ENCODE data around the gene DHX58.

The DHX58 gene

DNA sequence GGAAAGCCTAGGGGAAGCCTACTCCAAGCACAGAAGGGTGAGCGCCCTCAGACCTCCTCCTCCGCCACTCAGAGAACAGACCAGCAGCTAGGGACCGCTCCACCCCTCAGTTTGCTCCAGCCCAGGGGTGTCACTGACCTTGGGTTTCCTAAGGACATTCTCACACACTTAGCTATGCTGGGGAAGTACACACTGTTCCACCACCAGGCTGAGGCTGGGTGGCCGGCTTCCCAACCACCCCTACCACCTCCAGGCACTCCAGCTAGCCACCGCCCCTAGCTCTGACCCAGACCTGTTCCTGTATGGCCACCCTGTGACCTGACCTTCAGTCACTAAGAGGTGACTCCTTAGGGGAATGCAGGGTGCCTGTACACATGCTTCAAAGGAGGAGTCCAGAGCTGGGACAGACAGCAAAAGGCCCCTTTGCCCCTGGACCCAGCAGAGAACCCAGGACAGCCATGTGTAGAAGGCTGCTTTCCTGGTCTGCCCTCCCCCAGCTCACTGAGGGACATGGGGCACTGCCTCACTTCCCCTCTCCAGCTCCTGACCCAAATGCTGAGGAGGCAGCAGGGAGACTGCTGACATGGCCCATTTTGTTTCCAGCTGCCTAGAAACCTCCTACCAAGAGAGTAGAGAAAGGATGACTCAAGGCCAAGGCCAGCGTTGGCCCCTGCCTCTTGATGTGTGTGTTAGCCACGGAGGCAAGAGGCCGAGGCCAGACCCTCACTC, 16.8 kb upstream of the DHX58 start:
- no peak for DNase-seq

DNA sequence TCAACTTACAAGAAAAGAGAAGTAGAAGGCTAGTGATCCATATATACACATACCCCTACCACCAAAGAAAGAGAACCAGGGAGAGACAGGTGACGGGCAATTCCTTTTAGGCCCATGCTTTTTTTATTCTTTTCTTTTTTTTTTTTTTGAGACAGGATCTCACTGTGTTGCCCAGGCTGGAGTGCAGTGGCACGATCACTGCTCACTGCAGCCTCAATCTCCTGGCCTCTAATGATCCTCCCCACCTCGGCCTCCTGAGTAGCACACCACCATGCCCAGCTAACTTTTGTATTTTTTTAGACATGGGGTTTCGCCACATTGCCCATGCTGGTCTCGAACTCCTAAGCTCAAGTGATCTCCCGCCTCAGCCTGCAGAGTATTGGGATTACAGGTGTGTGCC, 14.9 kb upstream of the DHX58 start:
- DNase-seq: no peak

DNA sequence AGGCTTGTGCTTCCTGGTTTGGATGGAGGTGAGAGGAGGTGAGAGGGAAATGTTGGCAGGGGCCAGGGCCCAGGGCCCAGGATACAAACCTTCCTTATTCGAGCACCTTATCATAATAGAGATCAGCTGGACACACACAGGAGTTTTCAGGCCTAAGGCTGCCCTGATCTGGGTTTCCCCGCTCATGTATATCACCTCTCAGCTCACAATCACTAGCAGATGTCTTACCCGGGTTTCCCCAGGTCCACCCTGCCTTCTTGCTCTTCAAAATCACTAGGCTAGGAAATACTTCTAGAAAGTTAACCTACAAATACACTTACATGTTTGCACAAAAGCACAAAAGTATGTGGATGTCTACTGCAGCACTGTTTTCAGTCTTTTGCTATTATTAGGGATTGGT, 14.3 kb upstream of the DHX58 start:
- DNase-seq: no peak

DNA sequence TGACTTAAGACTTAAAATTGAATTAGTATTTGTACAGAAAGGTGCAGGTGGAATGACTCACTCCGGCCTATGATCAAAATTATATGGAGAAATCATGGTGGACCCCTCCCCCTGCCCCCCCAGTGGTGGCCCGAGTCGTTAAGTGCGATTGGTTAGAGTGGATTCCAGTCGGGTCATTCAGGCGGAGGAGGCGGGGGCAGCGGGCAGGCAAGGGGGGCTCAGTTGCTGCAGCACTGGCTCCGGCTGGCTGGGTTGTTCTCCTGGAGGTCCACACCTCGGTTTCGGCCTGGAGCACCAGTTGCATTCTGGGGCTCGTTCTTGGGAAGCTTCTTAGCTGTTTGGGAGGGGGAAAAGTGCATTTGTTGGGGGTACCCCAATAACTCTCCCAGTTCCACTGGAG, 13.1 kb upstream of the DHX58 start:
- no peak for DNase-seq

DNA sequence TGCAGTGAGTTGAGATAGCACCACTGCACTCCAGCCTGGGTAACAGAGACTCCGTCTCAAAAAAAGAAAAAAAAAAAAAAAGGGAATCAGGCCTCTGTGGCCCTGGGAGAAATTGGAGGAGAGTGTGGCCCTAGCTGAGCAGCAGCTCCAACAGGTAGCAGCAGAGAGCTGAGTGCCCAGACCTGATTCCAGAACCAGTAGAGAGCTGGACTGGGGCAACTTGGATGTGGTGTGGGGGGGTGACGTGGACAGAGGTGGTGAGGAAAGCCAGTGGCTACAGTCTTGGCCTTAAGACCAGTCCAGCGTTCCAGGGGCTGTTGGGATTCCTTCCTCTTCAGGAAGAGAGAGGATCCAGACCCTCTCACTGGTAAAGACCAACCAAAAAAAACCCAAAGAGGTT, 11.7 kb upstream of the DHX58 start:
- DNase-seq: no peak

DNA sequence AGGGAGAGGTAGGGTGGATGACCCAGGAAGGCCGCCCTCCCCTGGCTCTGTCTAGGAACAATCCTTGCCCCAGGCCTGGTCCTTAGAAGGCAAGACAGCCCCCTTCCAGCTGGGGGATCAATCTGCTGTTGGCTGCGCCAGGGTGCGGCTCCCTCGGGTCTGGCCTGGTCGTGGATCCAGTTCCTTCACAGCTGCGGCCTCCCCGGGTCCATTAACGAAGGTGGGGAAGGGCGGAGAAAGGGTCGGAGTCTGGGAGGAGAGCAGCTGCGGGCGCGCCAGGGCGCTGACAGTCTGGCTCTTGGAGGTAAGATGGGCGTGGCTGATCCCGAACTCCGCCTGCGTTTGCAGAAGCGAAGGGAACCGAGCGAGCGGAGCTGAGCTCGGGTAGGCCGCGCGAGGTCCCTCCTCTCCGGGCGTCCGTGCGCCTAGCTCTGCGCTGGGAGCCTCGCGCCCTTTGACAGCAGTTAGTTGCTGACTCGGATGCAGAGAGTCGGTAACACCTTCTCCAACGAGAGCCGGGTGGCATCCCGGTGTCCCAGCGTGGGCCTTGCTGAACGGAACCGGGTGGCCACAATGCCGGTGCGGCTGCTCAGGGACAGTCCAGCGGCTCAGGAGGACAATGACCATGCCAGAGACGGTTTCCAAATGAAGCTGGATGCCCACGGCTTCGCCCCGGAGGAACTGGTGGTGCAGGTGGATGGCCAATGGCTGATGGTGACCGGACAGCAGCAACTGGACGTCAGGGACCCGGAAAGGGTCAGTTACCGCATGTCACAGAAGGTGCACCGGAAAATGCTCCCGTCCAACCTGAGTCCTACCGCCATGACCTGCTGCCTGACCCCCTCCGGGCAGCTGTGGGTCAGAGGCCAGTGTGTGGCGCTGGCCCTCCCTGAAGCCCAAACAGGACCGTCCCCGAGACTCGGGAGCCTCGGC, 10.1 kb upstream of the DHX58 start, which contains the start of gene HSPB9:
TSS of gene HSPB9 (plus strand) at position 434 of the 933 bp plus-strand sequence. CDS start at position 481, 47 bp downstream.
- no peak for DNase-seq

DNA sequence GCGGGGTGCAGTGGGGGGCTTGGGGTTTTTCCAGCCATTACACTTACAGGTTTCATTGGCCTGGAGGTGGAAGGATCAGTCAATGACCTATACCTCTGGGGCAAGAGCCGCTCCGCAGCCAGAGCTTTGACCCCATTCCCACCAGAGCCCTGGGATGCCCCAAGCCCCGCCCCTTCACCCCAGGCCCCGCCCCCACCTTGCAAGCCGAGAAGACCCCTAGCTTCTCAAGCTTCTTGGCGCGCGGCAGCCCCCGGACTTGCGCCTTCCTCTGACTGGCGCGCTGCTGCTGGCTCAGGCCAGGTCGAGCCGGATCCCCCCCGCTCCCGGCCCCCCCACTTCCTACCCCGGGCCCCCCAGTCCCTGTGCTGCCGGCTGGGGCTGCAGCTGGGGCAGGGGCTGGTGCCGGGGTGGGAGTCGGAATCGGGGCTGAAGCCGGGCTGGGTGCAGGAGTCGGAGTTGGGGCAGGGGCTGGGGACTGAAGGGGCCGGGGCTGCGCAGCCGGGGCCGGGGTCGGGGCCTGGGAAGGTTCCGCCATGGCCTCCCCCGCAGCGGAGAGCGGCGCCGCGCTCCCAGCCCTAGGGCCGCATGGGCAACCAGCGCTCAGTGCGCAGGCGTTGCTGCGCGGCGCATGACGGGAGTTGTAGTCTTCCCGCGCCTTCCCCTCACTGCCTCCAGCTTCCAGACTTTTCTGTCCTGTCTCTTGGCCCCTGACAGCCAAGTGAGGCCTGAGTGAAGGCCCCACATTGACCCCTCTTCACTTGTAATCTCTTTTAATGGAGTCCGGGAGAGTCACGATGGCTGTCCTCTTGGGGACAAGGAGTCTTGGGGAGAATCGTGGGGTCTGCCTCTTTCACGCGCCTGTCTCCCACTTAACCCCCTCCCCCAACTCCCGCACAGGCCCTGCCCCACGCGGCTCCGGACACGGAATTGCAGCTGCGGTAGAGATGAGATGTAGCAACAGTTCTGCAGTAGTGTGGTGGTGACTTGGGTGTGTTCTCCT, 8.6 kb upstream of the DHX58 start, which contains the start of gene KAT2A:
TSS of gene KAT2A (minus strand) at position 598 of the 1,000 bp plus-strand sequence. CDS start at position 535, 63 bp downstream.
- no peak for DNase-seq

DNA sequence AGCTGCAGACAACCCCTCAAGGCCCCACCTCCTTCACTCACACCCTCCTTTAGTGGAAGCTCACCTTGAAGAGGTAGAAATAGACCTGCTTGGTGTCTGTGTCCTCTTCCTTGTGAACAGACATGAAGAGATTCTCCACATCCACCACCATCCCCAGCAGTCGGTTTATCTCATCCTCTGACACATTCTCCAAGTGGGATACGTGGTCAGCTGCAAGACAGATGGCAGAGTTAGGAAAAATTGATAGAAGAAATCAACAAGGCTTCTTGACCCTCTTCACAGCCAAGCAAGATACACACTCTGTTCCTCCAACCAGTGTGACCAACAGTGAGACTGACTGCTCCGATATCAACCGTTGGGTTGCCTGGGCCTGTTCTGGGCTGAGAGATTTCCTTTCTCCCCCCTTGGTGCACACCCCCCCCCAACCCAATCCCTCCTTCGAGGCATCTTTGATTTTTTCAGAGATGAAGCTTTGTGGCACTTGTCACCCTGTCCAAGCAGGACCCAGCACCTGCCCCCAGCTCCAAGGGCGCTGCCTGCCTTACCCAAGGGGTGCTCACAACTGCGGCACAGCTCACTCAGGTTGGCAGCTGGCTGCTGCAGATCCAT, 7.8 kb upstream of the DHX58 start:
- DNase-seq: no peak

DNA sequence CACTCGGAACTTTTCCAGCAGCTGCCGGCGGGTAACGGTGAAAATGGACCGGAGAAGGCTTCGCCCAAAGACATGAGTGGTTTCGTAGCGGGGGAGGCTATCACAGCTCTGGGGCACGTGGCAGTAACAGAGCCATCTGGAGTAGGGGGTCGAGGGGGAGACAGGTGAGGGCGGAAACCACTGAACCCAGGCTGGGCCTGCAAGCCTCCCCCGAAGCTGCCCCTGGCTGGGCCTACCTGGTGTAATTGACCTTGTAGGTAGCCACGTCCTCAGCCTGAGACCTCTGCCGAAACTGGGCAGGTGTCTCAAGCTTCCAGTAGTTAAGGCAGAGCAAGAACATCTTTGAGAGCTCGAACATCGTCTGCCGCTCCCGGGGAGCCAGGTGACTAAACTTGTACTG, 6.8 kb upstream of the DHX58 start:
- no peak for DNase-seq

DNA sequence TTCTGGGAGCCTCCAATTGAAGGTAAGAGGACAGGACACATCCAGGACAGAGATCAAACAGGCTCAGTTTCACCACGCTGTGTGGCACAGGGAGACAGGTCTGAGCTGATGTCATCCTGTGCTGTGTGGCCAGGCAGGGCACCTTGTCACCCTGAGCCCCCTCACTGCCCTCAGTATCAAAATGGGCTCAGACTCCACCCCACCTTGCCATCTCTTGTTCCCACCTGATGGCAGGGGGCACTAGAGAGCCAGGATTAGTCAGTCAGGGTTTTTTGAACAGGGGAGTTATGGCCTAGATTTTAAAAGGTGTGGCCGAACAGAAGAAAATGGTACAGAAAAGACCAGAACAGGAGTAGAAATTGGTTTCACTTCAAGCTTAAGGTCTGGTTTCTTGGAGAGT, 6.0 kb upstream of the DHX58 start:
- no peak for DNase-seq

DNA sequence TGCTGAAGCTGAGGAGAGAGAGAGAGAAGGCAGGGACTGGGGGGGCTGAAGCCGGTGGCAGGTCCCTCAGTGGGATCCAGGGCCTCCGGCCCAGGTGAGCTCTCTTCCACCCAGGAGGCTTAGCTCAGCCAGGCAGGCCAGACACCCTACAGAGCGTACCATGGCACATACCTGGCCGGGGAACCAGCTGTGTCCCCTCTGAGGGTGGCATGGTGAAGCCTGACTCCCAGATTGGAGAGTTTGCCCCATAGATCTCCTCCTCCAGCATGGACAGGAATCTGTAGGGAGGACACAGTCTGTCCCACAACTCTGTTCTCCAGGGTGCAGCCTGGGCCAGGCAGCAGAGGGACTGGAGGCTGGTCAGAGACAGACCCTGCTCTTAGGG, 5.6 kb upstream of the DHX58 start:
- DNase-seq: no peak

DNA sequence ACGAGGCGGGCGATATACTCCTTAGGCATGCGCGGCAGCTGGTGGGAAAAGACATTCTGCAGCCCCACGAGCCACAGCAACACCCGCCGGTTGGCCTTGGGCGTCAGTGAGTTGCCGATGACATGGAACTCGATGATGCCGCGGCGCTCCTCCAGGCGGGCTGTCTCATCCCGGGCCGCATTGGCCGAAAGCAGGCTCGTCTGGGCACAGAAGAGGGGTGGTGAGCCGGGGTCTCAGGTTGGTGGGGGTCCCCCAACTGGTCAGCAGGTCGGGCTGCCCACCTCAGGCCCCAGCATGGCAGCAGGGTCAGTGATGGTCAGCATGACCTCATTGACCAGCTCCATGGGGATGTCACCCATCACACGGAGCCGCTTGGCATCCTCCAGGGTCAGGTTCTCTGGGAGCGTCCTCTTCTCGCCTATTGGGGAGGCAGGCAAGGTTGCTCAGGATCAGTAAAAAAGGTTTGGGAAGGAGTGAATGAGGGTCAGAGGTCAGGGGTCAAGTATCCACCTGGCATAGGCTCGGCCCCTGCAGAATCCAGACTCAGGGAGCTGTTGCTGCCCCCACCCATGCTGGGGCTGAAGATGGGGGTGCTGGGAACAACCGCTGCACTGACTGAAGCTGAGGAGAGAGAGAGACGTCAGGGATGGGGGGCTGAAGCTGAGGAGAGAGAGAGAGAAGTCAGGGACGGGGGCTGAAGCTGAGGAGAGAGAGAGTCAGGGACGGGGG, 5.0 kb upstream of the DHX58 start:
- no peak for DNase-seq

DNA sequence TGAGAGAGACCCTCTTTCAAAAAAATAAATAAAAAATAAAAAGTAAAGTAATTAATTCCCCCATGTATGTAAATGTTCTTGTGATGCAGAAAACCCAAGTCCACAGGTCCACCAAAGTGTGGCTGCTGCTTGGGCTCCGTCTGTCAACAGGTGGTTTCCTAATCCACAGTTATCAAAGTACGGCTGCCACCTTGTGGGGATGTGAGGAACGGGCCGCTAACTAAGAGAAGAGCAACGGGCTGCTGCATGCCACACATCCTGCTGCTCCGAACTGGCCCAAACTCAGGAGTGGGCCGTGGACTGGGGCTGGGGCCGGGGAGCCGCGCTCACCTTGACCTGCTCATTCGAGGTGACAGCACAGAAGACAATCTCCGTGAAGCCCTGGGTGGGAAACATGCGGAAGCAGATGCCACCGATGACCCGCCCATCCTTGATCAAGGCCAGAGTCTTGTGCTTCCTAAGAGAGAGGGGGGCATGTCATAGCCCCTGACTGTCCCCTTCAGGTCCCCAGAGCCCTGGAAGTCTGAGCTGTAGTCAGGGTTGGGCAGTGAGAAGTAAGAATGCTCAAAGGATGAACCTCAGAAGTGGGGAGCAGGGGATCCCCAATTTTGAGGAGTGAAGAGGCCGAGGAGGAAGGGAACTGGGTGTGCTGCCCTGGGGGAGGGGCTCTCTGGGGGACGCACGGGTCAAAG, 4.3 kb upstream of the DHX58 start:
- DNase-seq: no peak

DNA sequence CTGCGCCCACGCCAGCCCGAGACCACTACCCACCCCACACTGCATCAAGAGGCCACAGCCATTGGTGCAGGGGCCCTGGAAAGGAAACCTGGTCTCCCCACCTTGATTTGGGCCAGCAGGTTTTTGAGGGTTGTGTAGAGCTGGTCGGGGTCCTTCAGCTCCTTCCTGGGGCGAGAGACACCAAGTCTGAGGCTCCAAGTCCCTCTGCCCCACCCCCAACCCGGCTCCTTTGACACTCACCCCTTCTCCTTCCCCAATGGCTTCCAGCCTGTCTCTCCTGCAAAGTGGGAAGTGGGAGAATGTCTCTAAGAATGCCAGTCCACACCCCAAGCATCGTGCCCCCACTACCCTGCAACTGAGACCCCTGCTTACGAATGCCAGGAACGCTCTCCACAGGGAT, 1.6 kb upstream of the DHX58 start:
- DNase-seq: no peak

DNA sequence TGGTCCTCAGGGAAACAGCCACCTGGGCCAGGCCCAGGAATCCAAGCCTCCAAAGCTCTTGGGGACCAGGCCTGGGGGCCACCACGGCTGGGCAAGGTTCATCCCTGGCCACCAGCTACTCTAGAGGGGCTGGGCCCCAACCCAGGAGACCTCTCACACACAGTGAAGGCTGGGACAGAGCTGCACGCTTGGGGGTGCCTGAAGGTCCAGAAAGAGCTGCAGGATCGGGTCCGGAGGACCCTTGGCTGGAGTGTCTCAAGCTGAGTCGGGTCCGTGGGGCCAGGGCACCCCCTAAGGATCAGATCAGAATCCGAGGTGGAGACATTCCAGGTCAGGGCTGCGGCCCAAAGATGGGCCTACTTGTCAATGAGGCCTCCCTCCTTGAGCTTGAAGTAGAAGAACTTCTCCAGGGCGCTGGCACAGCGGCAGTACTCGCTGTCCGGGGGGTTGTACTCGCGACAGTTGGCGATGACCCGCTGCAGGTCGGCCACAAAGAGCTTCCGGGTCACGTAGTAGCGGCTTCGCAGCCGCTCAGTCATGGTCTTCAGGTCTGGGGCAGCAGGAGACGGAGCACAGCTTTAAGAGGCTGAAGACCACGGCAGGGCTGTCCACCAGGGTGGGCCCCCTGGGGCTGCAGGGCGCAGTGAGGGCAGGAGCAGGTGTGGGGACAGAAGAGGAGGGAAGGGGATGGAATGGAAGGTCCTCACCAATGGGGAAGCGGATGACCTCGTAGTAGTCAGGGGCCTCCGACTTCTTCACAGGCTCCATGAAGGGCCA, 967 bp upstream of the DHX58 start:
- DNase-seq: no peak

DNA sequence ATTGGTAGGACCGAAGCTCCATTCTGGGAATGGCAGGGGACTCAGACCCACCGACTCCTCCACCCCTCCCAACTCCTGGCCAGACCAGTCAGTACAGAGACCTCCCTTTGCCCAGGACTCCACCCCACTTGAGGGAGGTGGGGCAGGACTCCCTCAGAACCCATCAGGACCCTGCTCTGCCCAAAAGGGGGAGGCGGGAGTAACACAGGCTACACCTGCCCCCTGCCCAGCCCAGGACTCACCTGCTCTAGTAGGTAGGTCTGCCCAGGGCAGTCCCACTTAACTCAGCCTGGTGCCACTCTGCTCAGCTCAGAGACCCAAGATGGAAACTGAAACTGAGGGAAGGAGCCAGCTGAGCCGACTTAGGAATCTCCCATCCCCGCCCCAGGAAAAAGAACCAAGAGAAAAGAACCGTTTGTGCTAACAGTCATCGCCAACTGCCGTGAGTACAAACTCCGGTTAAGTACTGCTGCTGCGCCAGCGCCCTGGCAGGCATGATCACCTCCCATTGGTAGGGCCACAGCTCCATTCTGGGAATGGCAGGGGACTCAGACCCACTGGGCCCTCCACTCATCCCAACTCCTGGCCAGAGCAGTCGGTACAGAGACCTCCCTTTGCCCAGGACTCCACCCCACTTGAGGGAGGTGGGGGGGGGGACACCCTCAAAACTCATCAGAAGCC, 503 bp downstream of the DHX58 start:
- DNase-seq: no peak

DNA sequence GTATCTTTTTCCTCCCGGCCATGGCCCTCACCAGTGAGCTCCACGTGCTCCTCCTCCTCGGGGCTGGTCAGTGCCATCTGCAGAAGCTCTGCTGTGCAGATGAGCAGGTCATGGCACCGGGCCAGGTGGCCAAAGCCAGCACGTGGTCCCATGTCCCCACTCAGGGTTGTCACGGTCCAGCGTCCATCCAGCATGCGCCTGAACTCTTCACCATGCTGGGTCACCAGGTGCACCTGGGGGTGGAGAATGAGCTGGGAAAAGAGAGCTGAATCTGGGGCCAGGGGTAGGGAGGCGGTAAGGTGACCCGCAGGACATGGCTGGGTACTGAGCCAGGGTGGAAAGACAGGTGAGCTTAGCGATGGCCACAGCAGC, 1.3 kb downstream of the DHX58 start:
- no peak for DNase-seq

DNA sequence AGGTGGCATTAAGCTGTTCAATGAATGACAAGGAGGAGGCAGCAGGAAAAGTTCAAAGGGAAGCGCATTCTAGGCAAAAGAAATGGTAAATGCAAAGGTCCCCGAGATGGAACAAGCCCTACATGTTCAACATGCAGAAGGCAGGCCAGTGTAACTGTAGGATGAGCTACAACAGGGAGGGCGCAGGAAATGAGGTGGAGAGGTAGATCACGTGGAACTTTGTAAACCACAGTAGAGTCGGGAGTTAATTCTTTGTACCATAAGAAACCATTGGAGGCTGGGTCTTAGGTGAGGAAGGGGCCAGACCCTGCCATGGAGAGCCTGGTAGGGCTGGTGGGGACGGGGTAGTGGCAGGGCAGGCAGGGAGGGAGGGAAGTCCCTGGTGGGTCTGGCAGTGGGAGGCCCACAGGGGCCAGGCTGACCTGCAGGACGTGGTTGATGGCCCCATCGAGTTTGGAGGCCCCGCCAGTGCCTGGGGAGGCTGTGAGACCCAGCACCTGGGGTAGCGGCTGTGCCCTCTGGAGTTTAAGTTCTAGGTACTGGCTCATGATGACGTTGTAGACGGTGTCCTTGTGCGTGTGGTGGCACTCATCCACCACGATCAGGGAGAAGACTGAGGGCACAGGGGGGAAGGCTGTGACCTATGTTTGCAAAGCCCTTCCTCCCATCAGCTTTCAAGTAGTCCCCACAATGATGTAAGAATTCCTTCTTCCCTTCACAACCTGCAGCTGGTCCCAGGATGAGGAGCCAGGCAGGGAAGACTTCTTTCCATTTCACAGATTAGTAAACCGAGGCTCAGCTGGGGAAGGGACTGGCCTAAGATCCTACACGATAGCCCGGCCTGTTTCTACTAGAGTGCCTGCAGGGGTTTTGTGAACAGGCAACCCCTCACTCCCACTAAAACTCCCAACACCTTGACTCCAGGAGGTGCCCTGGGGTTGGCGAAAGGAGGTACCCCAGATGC, 1.9 kb downstream of the DHX58 start:
- no peak for DNase-seq
